Stimulated activated CD8-positive, alpha-beta memory T cell treated with anti-CD3 and anti-CD28 coated beads, Interleukin-15, amount 100 ng/mL, for 1 hour (primary cell): ENCODE data around the gene FRMD5.
"Not testable (repeated sequence)": the region's sequence is repeated elsewhere in the genome, so short reads cannot be mapped to it uniquely, and the experiment has no call there.

Experiments used
- DNase-seq: peaks from one replicate; pipeline ENCODE4 v3.0.0-alpha.2; 2020; ENCODE audit warnings: low read depth

The FRMD5 gene

GRCh38 chr15:43889042-43889441, 306.0 kb downstream of the FRMD5 start:
- no peak for DNase-seq

DNA sequence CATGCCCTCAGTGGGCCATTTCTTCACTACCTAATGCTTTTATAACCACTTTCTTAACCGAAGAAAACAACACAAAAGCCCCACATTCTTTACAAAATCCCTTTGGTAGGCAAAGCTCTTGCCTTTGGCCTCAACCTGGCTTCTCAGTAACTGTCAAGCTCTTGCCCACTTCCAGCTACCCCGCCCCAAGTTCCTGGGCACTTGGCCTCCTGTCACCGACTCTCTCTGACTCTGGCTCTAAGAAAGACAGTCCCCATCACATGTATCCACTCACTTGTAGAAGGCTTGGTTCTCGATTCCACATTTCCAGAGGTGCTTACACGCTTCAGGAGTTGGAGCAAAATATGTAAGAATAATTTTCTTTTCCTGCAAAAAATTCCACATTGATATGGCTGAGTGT, 307.2 kb downstream of the FRMD5 start:
- no peak for DNase-seq

- DNase-seq, result no peak
These were observed 308.5 kb downstream of the FRMD5 start for GRCh38 chr15:43886558-43886957.

DNA sequence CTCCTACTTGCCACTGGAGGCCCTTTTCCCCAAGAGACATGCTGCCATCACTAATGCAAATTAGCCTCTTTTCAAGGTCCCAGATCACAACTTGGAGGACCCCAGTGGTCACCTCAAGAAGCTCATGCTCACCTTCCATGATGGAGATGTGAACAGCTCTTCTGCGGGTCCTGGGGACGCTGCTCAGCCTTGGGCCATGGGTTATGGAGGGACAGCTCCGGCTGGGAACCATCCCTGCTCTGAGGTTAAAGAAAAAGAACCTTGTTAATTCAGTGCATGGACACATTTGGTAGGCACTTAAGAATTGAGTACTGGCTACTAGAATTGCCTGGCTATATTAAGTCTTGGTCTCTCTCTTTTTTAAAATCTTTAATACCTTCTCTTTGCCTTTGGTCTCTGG, 311.5 kb downstream of the FRMD5 start:
- no peak for DNase-seq

DNA sequence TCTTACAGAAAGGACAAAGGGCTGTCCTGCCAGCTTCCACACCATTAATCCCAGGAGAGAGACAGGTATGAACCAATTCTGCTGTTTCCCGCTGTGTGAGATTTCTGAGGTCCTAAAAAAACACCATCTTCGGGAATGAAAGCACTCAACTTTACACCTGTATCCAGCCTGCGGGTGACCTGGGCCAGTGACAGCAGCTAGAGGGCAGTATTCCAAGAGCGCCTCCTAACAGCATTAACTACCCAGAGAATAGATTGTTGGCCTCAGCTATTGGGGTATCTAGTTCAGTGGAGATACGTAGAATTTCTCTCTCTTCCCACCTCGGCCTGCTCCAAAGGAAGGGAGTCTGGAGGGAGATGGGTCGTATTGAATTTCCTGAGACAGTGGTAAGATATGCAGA, 313.1 kb downstream of the FRMD5 start:
- no peak for DNase-seq

- DNase-seq, result no peak
These were observed 313.8 kb downstream of the FRMD5 start for GRCh38 chr15:43881245-43881644.

DNA sequence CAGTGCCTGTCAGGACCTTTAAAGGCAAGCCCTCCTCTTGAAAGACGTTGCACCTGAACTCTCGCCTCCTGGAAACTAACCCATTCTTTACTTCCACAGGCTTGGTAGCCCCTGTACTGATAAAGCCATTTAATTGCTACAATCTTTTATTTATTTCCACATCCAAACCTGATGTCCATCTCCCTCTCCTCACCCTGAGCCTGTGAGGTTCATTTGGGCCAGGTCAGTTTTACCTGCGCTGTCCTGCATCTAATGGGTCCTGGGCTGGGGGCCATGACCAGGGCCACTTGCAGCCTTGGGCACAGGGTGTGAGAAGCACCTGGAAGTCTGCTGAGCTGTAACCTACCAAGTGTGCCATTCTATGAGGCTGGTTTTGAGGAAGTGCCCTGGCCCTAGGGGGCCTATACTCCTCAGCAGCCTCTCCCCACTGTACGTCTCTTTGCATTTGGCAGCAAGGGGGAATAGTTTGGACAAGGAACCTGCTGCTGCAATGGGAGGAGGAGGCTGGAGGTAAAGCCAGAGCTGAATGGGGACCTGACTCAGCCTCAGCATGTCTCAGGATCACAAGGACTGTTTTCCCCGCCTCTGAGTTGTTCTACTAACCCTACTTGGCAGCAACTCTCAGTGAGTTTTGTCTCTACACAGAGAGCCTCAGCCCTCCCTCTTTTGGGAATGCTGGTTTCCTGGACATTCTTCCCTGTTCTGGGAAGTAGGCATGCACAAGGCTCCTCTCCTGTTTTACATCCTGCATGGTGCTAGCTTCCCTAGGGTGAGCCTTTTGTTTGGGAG, 314.5 kb downstream of the FRMD5 start:
- DNase-seq, result no peak

DNA sequence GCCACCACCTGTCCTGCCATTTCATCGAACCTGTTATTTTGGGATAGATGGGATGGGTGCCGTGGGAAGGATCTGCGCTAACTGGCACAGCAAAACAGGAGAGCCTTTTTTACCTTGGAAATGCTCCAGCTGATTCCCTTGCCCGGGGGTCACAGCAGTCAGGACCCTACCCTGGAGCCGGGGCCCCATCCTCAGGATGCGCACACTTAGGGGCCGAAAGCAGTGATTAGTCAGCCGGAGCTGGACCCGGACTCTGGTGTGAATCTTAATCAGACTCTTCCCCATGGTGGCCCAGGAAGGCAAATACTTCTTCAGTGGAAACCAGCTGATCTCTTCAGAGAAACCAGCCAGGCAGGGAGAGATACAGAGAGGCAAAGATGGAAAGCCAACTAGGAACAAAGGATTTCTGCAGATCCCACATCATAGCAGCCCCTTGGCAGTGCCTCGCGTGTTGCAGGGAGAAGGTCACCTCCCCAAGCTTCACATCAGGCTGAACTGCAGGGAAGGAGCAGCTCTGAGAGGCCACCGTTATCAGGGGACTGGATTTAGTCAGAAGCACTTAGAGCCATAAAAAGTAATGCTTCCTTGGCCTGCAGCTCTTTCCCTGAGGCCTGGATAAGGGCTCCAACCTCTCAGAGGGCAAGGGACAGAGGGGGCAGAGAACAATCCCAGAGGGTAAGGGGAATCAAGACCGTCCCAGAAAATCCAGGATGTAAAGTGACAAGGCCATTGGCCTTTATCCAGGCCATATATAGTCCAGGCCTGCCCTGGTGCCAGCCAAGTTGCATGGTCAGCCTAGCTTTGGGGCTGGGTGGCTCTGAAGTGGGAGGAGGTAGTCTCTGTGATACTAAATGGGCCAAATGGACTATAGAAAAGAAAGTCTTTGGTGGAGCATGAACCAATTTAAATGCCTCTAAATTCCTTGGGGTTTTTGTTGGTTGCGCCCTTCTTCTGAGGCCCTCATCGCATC, 315.4 kb downstream of the FRMD5 start:
- no peak for DNase-seq

DNA sequence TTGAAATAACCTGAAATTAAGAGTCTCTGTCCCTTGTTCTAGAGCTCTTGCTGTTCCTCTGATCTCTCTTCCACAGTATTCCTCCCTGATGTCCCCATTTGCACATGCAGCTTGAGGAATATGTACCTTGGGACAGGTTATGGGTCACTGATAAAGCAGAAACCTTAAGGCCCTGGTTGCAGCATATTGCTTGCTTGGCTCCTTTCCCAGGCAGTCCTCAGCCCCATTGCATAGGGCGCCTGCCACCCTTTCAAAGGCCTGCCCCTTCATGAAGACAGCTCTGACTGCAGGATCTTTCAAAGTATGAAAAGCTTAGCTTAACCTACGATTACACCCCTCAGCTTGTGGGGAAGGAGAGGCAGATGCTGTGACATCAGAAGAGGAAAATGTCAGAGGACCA, 316.6 kb downstream of the FRMD5 start:
- DNase-seq, result no peak

GRCh38 chr15:43877371-43877770, 317.7 kb downstream of the FRMD5 start:
- no peak for DNase-seq

GRCh38 chr15:43876872-43877271, 318.2 kb downstream of the FRMD5 start:
- no peak for DNase-seq

GRCh38 chr15:43873651-43874050, 321.4 kb downstream of the FRMD5 start:
- no peak for DNase-seq

DNA sequence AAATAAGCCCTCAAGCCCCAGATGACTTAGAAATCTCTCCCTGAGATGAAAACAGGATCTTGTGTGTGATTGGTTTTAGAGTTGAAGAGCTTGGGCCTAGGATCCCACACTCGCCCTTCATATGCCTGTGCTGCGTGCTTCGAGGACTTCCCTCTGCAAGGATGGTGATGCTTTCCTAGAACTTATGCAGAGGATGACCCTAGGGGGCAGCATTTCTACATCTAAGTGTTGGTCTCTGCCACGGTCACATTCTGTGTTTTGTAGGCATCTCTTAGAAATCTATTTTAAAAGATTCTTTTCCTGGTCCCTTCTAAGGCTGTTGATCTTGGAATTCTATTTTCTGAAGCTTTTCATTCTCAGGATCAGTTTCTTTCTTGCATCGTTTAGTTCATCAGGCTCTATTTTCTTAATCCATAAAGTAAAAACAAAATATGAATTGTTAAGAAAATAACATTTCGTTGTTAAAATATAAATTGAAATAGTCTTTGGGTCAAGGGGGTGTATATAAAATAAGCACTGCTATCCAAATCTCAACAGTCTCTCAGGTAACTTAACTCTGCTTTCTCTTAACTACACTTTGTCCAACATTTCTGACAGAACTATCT, 322.6 kb downstream of the FRMD5 start:
- DNase-seq, result no peak

- DNase-seq, result no peak
These were observed 323.2 kb downstream of the FRMD5 start for GRCh38 chr15:43871835-43872234.

GRCh38 chr15:43868406-43868805, 326.7 kb downstream of the FRMD5 start:
- DNase-seq, result no peak

DNA sequence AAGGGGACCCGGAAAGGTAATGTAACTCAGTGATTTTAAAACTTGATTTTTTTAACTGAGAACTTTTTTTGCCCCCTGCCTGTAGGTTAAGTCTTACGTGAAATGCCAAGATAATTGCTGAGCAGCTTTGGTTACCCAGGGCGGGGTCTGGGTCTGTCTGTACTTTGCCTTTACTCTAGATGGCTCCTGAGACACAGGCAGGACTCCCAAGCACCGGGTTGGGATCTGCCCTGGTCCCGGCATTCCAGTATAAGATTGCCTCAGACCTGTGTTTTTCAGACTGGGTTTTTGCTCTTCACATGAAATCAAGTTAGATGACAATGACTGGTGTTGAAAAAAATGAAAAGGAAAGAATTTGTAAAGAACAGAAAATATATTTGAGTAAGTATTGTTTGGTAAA, 328.0 kb downstream of the FRMD5 start:
- no peak for DNase-seq

DNA sequence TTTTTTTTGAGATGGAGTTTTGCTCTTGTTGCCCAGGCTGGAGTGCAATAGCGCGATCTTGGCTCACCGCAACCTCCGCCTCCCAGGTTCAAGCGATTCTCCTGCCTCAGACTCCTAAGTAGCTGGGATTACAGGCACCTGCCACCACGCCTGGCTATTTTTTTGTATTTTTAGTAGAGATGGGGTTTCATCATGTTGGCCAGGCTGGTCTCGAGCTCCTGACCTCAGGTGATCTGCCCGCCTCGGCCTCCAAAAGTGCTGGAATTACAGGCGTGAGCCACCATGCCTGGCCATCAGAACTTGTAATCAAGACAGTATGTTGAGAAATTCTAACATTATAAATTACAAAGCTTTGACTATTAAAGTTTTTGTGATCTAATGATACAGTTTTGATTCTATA, 328.4 kb downstream of the FRMD5 start:
- not testable (repeated sequence) for DNase-seq

- DNase-seq, result no peak
These were observed 335.5 kb downstream of the FRMD5 start for GRCh38 chr15:43859546-43859945.

GRCh38 chr15:43854801-43855200, 340.3 kb downstream of the FRMD5 start:
- DNase-seq, result no peak

DNA sequence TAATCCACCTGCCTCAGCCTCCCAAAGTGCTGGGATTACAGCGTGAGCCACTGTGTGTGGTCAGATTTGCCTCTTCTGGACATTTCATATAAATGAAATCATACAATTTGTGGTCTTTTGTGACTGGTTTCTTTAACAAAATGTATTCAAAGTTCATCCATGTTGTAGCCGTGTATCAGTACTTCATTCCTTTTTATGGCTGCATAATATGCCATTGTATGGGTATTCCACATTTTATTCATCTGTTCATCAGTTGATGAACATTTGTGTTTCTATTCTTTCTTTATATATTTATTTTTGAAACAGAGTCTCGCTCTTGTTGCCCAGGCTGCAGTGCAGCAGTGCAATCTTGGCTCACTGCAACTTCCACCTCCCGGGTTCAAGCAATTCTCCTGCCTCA, 342.5 kb downstream of the FRMD5 start:
- no peak for DNase-seq

DNA sequence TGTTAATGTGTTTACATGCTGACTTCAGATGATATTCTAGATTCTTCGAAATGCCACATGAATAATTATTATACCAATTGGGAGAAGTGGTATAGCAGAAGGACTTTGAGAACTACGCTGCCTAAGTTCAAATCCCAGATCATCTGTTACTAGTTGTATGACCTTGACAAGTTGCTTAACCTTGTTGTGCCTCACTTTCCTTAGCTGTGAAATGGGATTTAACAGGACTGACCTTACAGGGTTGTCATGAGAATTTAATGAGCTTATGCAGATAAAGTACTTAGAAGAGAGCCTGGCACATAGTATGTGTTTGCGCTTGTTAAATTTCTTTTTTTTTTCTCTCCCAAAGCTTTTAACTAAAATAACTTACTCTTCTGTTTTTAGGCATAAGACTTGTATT, 343.8 kb downstream of the FRMD5 start:
- no peak for DNase-seq

DNA sequence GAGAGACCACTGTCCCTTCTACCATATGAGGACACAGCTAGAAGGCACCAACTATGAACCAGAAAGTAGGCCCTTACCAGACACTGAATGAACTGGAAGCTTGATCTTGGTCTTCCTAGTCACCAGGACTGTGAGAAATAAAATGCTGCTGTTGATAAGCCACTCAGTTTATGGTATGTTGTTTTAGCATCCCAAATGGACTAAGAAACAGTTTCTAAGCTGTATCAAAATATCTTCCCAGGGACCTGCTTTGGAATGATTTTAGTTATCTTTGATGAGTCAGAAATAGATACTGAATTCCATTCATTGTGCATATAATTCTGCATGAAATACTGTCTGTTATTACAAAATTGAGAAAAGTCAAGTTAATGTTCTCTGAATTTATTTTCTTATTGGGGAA, 349.6 kb downstream of the FRMD5 start:
- DNase-seq, result no peak

DNA sequence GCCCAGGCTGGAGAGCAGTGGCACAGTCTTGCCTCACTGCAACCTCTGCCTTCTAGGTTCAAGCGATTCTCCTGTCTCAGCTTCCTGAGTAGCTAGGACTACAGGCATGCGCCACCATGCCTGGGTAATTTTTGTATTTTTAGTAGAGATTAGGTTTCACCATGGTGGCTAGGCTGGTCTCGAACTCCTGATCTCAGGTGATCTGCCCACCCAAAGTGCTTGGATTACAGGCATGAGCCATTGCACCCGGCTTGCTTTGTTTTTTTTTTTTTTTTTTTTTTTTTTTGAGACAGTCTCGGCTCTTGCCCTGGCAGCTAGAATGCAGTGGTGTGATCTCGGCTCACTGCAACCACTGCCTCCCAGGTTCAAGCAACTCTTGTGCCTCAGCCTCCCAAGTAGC, 362.6 kb downstream of the FRMD5 start:
- DNase-seq, result not testable (repeated sequence)
